Liver (tissue), 3 donors: Measurements from ENCODE around the gene CCM2L.

Experiments used
- ATF3 ChIP-seq: IDR thresholded peaks from 2 replicates; pipeline ENCODE4 v1.6.1; 2016; ENCODE audit warnings: antibody characterized with exemption
- CTCF ChIP-seq: fragments of 150-350 bp; IDR thresholded peaks from 2 replicates; pipeline ENCODE4 v1.5.1; 2017; ENCODE audit warnings: improper control_type of control experiment, low read depth, low read length; ENCODE audit not compliant: missing input control
- EGR1 ChIP-seq, 2 donors: IDR thresholded peaks; 2 replicates each; pipeline ENCODE4 v1.6.1; 2016 to 2018; ENCODE audit warnings: antibody characterized with exemption in 2 of 2, low read depth in 2 of 2
- GABPA ChIP-seq, 2 donors: IDR thresholded peaks in 1 of 2; conservative IDR thresholded peaks in 1 of 2; 2 replicates each; pipeline ENCODE4 v1.6.1; 2016; ENCODE audit warnings: antibody characterized with exemption in 2 of 2, mild to moderate bottlenecking in 1 of 2, moderate library complexity in 1 of 2
- HNF4G ChIP-seq: IDR thresholded peaks from 2 replicates; pipeline ENCODE4 v1.6.1; 2016; ENCODE audit warnings: antibody characterized with exemption
- MAX ChIP-seq: IDR thresholded peaks from 2 replicates; pipeline ENCODE4 v1.6.1; 2016; ENCODE audit warnings: antibody characterized with exemption
- RAD21 ChIP-seq, 2 donors: IDR thresholded peaks; 2 replicates each; pipeline ENCODE4 v1.6.1; 2016; ENCODE audit warnings: antibody characterized with exemption in 2 of 2, mild to moderate bottlenecking in 2 of 2
- REST ChIP-seq: IDR thresholded peaks from 2 replicates; pipeline ENCODE4 v1.6.1; 2016; ENCODE audit warnings: antibody characterized with exemption, mild to moderate bottlenecking
- SP1 ChIP-seq: IDR thresholded peaks from 2 replicates; pipeline ENCODE4 v1.6.1; 2018; ENCODE audit warnings: antibody characterized with exemption, mild to moderate bottlenecking
- TAF1 ChIP-seq: conservative IDR thresholded peaks from 2 replicates; pipeline ENCODE4 v1.6.1; 2016; ENCODE audit warnings: antibody characterized with exemption, mild to moderate bottlenecking
- YY1 ChIP-seq: IDR thresholded peaks from 2 replicates; pipeline ENCODE4 v1.6.1; 2016; ENCODE audit warnings: antibody characterized with exemption, mild to moderate bottlenecking
- ZBTB33 ChIP-seq: IDR thresholded peaks from 2 replicates; pipeline ENCODE4 v1.6.1; 2016; ENCODE audit warnings: antibody characterized with exemption
- donor health status: healthy.
- donor health status: healthy.

- TF ChIP-seq CTCF (no peak), RAD21 (IDR thresholded peaks at IDR 0.05) (no peak), HNF4G (no peak), ZBTB33 (no peak), EGR1 (IDR thresholded peaks at IDR 0.05; ENCODE audit: low read depth in 2 of 2) (no peak), REST (no peak), MAX (no peak), YY1 (no peak), ATF3 (no peak), GABPA (IDR thresholded peaks at IDR 0.05 in 1 of 2, conservative IDR thresholded peaks at IDR 0.05 in 1 of 2) (no peak), TAF1 (no peak), SP1 (no peak)
Observed at GRCh38 chr20:32010101-32010500, at the start of gene CCM2L.
